GM19467 (cell line): ENCODE measurements around the gene CCL13.

Source experiments
- ATAC-seq: cut with Tn5 transposase; IDR thresholded peaks from one replicate; pipeline ENCODE4 v1.9.1; 2021; ENCODE audit warnings: mild to moderate bottlenecking, moderate library complexity; ENCODE audit not compliant: unreplicated experiment

The CCL13 gene

GRCh38 chr17:34383216-34383615, 26.9 kb downstream of the CCL13 start:
- no peak for ATAC-seq

GRCh38 chr17:34384271-34384670, 28.0 kb downstream of the CCL13 start:
- no peak for ATAC-seq

- no peak for ATAC-seq
Observed at GRCh38 chr17:34384822-34385605, 28.7 kb downstream of the CCL13 start.

- no peak for ATAC-seq
Observed at GRCh38 chr17:34386343-34386696, 30.0 kb downstream of the CCL13 start.

GRCh38 chr17:34386697-34387550, 30.6 kb downstream of the CCL13 start:
- no peak for ATAC-seq

- ATAC-seq, result no peak
Observed at GRCh38 chr17:34387566-34387965, 31.3 kb downstream of the CCL13 start.

GRCh38 chr17:34389126-34389750, 33.0 kb downstream of the CCL13 start:
- ATAC-seq, result no peak

GRCh38 chr17:34390649-34391048, 34.4 kb downstream of the CCL13 start:
- no peak for ATAC-seq

- ATAC-seq, result no peak
Observed at GRCh38 chr17:34391241-34391640, 35.0 kb downstream of the CCL13 start.

- no peak for ATAC-seq
Observed at GRCh38 chr17:34393401-34393800, 37.1 kb downstream of the CCL13 start.

GRCh38 chr17:34397265-34397664, 41.0 kb downstream of the CCL13 start:
- ATAC-seq, result no peak

- ATAC-seq, result no peak
Observed at GRCh38 chr17:34398990-34399389, 42.7 kb downstream of the CCL13 start.

- no peak for ATAC-seq
Observed at GRCh38 chr17:34399725-34400124, 43.4 kb downstream of the CCL13 start.

- ATAC-seq, result no peak
Observed at GRCh38 chr17:34400301-34400931, 44.1 kb downstream of the CCL13 start.

GRCh38 chr17:34401165-34401564, 44.9 kb downstream of the CCL13 start:
- no peak for ATAC-seq

GRCh38 chr17:34403006-34403405, 46.7 kb downstream of the CCL13 start:
- ATAC-seq, result no peak

- ATAC-seq, result no peak
Observed at GRCh38 chr17:34406226-34406625, 49.9 kb downstream of the CCL13 start.
